GM06990 (cell line): Measurements from ENCODE around the gene CRLF1.

Experiments
- DNase-seq: peaks from one replicate; pipeline ENCODE4 v3.0.0-alpha.2; 2011; ENCODE audit not compliant: insufficient read length; ENCODE audit errors: extremely low read depth
- H3K27me3 ChIP-seq: replicated peaks from 2 replicates; pipeline ENCODE4 v1.6.0; 2011; ENCODE audit warnings: low read length; ENCODE audit not compliant: control insufficient read depth, insufficient read depth
- H3K36me3 ChIP-seq: 2 replicates; pipeline ENCODE4 v1.5.1; 2011; ENCODE audit warnings: low read length; ENCODE audit not compliant: control insufficient read depth, insufficient read depth
- H3K4me3 ChIP-seq: replicated peaks from 2 replicates; pipeline ENCODE4 v1.5.1; 2011; ENCODE audit warnings: low read depth, mild to moderate bottlenecking, control low read depth, low read length
- CTCF ChIP-seq: IDR thresholded peaks from 2 replicates; pipeline ENCODE4 v1.5.1; 2011; ENCODE audit warnings: low read length, control low read depth, mild to moderate bottlenecking, inconsistent platforms; ENCODE audit not compliant: insufficient read depth, poor library complexity, severe bottlenecking

Gene CRLF1

GRCh38 chr19:18647371-18647767 is 40.8 kb upstream of the CRLF1 start:
- no peak for TF ChIP-seq CTCF
- Histone ChIP-seq H3K27me3 (no peaks in the 10 kb centered on the region), H3K4me3 (no peak overlapping the region), H3K36me3 (peaks cover 2% of the 10 kb centered on the region)
- no peak for DNase-seq

GRCh38 chr19:18646535-18647370 is 40.2 kb upstream of the CRLF1 start:
- Histone ChIP-seq H3K4me3 (no peak overlapping the region), H3K27me3 (no peaks in the 10 kb centered on the region), H3K36me3 (peaks cover 2% of the 10 kb centered on the region)
- no peak for DNase-seq
- no peak for TF ChIP-seq CTCF

GRCh38 chr19:18645035-18645511 is 38.5 kb upstream of the CRLF1 start:
- no peak for DNase-seq
- Histone ChIP-seq H3K36me3 (peaks cover 2% of the 10 kb centered on the region), H3K27me3 (no peaks in the 10 kb centered on the region), H3K4me3 (no peak overlapping the region)
- no peak for TF ChIP-seq CTCF

- Histone ChIP-seq H3K27me3 (no peaks in the 10 kb centered on the region), H3K4me3 (no peak overlapping the region), H3K36me3 (peaks cover 2% of the 10 kb centered on the region)
- peak; percentile 21 for TF ChIP-seq CTCF
- no peak for DNase-seq
Measured at GRCh38 chr19:18644196-18645034, 37.8 kb upstream of the CRLF1 start.

GRCh38 chr19:18639706-18640243 is 33.2 kb upstream of the CRLF1 start:
- TF ChIP-seq CTCF, result no peak
- Histone ChIP-seq H3K27me3 (no peaks in the 10 kb centered on the region), H3K4me3 (no peak overlapping the region), H3K36me3 (no peaks in the 10 kb centered on the region)
- no peak for DNase-seq
